HG02678 (cell line): ENCODE measurements around the gene TGFB1I1.
"Not testable (repeated sequence)": the region's sequence is repeated elsewhere in the genome, so short reads cannot be mapped to it uniquely, and the experiment has no call there.

ENCODE experiments used
- ATAC-seq: cut with Tn5 transposase; IDR thresholded peaks from one replicate; pipeline ENCODE4 v1.9.1; 2021; ENCODE audit warnings: mild to moderate bottlenecking, moderate library complexity; ENCODE audit not compliant: unreplicated experiment

Gene TGFB1I1

GRCh38 chr16:31471875-31472708 lies at the start of gene TGFB1I1:
TGFB1I1 (plus strand) TSS chr16:31472152; CDS start chr16:31472189, 37 bp downstream.
- ATAC-seq: peak; percentile 2

GRCh38 chr16:31423241-31423640 lies 48.7 kb upstream of the TGFB1I1 start:
- ATAC-seq: no peak

GRCh38 chr16:31423801-31424200 lies 48.2 kb upstream of the TGFB1I1 start:
- no peak for ATAC-seq

GRCh38 chr16:31427441-31428278 lies 44.3 kb upstream of the TGFB1I1 start:
- no peak for ATAC-seq

GRCh38 chr16:31428279-31428597 lies 43.7 kb upstream of the TGFB1I1 start, which contains the start of gene COX6A2:
COX6A2 (minus strand) TSS chr16:31428360; CDS start chr16:31428325, 35 bp downstream.
- no peak for ATAC-seq

- ATAC-seq: no peak
These were observed 43.2 kb upstream of the TGFB1I1 start for GRCh38 chr16:31428638-31429247.

GRCh38 chr16:31429314-31429713 lies 42.6 kb upstream of the TGFB1I1 start:
- ATAC-seq: no peak

GRCh38 chr16:31429796-31430195 lies 42.2 kb upstream of the TGFB1I1 start:
- ATAC-seq: no peak

GRCh38 chr16:31430380-31431052 lies 41.4 kb upstream of the TGFB1I1 start:
- ATAC-seq: no peak

- no peak for ATAC-seq
These were observed 36.4 kb upstream of the TGFB1I1 start for GRCh38 chr16:31435341-31436220.

GRCh38 chr16:31436221-31437045 lies 35.5 kb upstream of the TGFB1I1 start:
- no peak for ATAC-seq

- no peak for ATAC-seq
These were observed 33.5 kb upstream of the TGFB1I1 start for GRCh38 chr16:31438414-31438813.

- ATAC-seq: not testable (repeated sequence)
These were observed 32.9 kb upstream of the TGFB1I1 start for GRCh38 chr16:31439023-31439422.

GRCh38 chr16:31439519-31439918 lies 32.4 kb upstream of the TGFB1I1 start:
- no peak for ATAC-seq

- ATAC-seq: no peak
These were observed 31.3 kb upstream of the TGFB1I1 start for GRCh38 chr16:31440516-31441184.

GRCh38 chr16:31441956-31442355 lies 30.0 kb upstream of the TGFB1I1 start:
- ATAC-seq: no peak

GRCh38 chr16:31445931-31446330 lies 26.0 kb upstream of the TGFB1I1 start:
- ATAC-seq: not testable (repeated sequence)

- no peak for ATAC-seq
These were observed 20.8 kb upstream of the TGFB1I1 start for GRCh38 chr16:31451201-31451600.
